GM18498 (cell line): ENCODE data around the gene EPHA8.

Experiments used
- ATAC-seq: cut with Tn5 transposase; IDR thresholded peaks from one replicate; pipeline ENCODE4 v1.9.1; 2021; ENCODE audit warnings: mild to moderate bottlenecking, moderate library complexity; ENCODE audit not compliant: unreplicated experiment

The EPHA8 gene

DNA sequence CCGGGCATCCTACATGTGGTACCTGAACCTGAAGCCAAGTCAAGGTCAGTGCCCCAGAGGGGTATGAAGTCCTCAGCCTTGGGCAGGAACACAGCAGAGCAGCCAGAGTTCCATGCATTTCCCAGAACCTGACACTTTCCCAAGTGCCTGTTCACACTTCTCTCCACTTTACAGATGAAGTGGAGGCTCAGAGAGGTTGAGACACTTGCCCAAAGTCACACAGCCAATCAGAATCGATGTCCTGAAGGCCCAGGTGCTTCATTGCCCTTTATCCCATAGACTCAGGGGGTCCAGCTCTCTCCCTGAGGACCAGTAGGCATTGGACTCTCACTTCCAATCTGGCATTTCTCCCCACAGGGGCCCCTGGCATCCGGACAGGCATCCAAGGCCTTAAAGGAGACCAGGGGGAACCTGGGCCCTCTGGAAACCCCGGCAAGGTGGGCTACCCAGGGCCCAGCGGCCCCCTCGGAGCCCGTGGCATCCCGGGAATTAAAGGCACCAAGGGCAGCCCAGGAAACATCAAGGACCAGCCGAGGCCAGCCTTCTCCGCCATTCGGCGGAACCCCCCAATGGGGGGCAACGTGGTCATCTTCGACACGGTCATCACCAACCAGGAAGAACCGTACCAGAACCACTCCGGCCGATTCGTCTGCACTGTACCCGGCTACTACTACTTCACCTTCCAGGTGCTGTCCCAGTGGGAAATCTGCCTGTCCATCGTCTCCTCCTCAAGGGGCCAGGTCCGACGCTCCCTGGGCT lies 75.4 kb downstream of the EPHA8 start:
- ATAC-seq = no peak

DNA sequence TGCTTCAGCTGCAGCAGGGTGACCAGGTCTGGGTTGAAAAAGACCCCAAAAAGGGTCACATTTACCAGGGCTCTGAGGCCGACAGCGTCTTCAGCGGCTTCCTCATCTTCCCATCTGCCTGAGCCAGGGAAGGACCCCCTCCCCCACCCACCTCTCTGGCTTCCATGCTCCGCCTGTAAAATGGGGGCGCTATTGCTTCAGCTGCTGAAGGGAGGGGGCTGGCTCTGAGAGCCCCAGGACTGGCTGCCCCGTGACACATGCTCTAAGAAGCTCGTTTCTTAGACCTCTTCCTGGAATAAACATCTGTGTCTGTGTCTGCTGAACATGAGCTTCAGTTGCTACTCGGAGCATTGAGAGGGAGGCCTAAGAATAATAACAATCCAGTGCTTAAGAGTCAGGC lies 76.0 kb downstream of the EPHA8 start:
- no peak for ATAC-seq

DNA sequence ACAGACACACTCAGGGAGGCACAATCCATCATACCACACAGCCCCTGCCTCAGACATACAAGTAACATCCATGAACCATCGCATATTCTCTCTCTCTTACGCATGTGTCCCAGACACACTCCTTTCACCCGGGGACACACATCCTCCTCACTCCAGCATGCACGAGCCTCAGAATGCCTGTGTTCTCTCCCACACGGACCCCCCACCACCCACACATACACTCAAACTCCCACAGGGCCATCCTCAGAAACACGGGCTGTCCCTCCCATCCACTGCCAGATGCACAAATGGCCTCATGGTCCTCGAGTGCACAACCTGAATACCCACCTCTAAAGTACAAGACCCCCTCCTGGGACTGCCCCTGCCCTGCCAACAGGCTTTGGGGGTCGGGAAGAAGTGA lies 78.0 kb downstream of the EPHA8 start:
- ATAC-seq = no peak

DNA sequence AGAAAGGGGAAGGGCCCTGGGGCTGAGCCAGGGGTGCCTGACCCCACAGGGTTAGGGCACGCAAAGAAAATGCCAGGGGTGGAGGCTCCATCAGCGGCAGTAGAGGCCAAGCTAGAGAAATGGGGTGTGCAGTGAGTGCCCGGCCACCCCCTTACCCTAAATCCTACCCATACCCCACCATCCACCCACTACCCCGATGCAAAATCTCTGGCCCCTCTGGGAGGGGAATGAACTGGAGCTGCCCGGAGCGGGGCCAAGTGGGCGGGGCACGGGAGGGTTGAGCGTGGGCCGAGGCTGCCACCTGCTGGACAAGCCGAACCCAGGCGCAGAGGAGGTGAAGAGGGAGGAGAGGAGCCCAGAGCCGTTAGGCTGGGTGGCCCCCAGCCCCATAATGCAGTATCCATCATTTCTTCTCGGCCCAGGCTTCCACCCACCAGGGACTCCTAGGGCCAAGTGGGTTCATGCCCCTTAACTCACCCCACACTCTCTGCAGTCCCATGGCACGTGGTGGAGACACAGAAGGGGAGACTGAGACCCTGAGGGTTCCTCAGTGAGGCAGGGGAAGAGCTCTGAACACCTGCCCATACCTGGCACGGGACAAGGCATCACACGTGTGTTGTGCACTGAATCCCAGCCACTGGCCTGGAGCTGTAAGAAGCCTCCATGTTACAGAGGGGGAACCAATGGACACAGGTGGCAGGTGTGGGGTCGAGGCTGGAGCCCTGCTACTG lies 78.8 kb downstream of the EPHA8 start:
- no peak for ATAC-seq

DNA sequence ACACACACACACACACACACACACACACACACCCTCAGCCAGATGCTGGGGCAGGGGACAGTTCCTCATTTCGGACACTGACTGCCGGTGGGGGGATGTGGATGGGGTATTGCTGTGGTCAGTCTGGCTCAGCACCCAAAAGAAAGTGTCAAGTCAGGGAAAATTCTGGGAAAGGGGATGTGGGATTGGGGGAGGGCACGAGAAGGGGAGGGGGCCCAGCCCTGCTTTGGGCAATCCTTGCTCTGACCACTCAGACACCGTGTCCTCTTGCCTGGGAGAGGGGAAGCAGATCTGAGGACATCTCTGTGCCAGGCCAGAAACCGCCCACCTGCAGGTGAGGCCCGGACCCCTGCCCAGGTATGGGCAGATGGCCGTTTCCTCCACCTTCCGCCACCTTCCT lies 80.1 kb downstream of the EPHA8 start, which contains the start of gene C1QC:
Gene C1QC, plus strand, starts transcription at position 253 of the 400 bp plus-strand sequence. CDS start 391 bp downstream, outside the sequence.
- ATAC-seq = no peak

DNA sequence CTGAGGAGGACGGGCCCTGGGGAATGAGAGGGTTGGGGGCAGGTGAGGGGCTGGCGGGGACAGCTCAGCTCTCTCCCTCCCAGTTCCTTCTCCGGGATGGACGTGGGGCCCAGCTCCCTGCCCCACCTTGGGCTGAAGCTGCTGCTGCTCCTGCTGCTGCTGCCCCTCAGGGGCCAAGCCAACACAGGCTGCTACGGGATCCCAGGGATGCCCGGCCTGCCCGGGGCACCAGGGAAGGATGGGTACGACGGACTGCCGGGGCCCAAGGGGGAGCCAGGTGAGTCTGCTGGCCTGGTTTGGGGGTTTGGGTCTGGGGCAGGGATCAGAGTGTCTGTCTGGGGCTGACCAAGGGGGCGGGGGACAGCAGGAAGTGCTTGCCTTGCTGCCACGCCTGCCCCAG lies 80.6 kb downstream of the EPHA8 start:
- no peak for ATAC-seq

DNA sequence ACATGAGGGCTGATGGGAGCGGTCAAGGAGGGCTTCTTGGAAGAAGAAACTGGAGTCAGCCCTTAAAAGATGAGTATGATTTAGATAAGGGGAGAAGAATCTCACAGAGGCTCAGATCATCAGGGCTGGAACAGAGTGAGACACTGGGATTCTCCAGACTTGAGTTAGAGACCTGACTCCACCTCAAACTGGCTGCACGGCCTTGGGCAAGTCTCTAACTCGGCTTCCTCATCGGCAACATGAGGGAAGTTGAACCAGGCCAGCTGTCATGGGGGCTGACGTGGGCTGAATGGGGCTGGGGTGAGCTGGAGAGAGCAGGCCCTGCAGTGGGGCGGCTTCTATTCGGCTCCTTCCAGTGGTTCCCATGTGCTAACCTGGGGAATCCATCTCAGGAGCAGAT lies 82.6 kb downstream of the EPHA8 start:
- ATAC-seq = no peak

DNA sequence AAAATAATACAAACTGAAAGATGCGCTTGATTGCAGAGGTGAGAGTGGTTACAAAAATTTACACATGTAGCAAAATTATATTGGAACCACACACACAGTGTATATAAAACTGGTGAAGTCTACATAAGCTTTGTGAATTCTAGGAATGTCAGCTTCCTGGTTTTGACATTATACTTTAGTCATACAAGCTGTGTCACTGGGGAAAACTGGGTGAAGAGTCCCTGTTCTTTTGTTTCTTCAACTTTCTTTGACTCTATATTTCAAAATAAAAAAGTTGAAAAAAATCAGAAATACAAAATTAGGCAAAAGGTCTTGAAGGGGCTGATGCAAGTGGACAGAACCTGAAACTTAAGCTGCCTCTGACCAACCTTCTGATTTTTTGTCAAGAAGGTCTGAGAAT lies 83.1 kb downstream of the EPHA8 start:
- ATAC-seq = no peak

DNA sequence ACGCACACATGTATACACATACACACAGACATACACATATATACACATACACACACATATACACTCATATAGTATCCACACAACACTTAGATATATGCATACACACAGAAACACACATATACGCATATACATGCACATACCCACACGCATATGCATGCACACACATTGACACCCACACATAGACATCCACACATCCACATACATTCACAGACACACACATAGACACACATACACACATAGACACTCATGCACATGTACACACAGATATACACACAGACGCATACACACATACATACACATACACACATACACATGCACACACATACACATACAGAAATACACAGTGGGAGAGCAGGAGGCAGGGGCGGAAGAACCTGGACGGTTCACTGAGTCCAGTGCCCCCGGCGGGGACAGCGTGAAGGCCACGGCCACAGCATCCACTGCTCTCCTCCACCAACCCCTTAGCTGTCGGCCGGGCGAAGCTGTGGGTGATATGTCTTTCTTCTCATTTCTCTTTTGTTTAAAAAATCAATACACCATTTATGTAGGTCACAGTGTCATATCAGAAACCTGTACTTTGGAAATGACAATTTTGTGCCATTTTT lies 86.9 kb downstream of the EPHA8 start:
- ATAC-seq = no peak

DNA sequence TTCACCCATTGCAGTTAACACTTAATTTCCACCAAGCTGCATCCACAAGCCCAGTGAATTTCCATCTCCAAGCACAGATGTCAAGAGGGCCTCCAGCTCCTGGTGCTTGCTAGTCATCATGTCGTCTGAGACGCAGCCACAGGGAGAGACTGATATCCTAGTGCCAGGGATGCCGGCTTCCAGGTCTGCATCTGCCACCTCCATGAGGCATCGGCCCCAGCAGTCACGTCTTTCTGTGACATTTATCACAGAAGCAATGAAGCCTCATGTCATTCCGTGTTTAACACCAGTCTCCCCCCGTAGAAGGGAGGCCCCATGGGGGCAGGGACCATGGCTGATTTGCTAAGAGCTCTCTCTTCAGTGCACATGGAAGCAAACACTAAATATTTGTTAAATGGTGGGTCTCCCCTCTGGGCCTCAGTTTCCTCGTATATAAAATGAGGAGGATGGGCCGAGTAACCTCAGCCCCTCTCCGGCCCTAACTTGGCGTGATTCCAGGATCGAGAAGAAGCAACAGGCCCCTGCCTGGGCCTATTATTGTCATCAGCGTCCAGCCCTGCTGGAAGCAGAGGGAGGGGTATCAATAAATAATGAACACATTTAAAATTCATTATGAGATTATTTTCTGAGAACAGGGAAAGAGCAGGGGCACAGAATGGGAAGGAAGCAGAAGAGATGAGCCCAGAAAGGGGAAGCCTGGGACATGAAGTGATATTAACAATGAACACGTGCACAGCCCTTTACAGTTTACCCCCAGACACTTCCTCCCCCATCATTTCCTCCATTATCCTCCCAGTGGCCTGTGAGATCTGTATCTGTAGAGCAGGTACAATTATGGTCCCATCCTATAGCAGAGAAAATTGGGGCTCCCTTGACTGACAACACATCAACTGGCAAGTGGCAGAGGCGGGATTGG lies 88.9 kb downstream of the EPHA8 start:
- ATAC-seq = no peak

DNA sequence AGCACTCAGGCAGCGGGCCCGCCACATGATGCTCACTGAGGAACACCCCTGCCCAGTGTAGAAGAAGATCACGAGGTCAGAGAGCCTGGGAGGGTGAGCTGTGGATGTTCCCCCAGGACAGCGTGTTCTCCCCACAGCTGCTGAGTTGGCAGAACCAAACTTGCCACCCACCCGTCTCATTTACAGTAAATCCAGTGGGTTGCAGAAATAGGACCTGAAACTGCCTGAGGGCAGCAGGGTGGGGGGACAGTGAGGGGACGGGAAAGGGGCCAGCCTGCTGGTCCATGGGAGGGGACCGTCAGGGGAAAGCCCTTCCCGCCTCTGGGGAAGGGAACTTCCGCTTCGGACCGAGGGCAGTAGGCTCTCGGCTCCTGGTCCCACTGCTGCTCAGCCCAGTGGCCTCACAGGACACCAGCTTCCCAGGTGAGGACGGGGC lies 89.6 kb downstream of the EPHA8 start, which contains the start of gene C1QB:
Gene C1QB, plus strand, starts transcription at position 356 of the 436 bp plus-strand sequence. CDS start 6,227 bp downstream, outside the sequence.
- no peak for ATAC-seq
